HG02642 (cell line): ENCODE results near the gene ATAD5.

Source experiments
- ATAC-seq: cut with Tn5 transposase; IDR thresholded peaks from one replicate; pipeline ENCODE4 v1.9.1; 2021; ENCODE audit warnings: mild to moderate bottlenecking; ENCODE audit not compliant: unreplicated experiment, poor library complexity

ATAD5 gene

GRCh38 chr17:30933966-30934365 is 102.2 kb downstream of the ATAD5 start:
- no peak for ATAC-seq

GRCh38 chr17:30939051-30939689 is 107.4 kb downstream of the ATAD5 start:
- no peak for ATAC-seq

- no peak for ATAC-seq
These were observed 110.7 kb downstream of the ATAD5 start for GRCh38 chr17:30942308-30943079.
